OCI-LY1 (cell line): ENCODE measurements around the gene BICD1.

Experiments used
- H2AFZ ChIP-seq: fragments of 200-600 bp; sonication (generic), shearing (Covaris generic); 2 replicates; pipeline ENCODE4 v1.6.0; 2014; ENCODE audit warnings: antibody characterized with exemption, mild to moderate bottlenecking, low read length
- H3F3A ChIP-seq: fragments of 200-600 bp; sonication (generic), shearing (Covaris generic); 2 replicates; pipeline ENCODE4 v1.6.0; 2014; ENCODE audit warnings: mild to moderate bottlenecking, antibody characterized with exemption, low read length, moderate library complexity; ENCODE audit not compliant: insufficient read depth
- H3K27ac ChIP-seq: fragments of 200-600 bp; sonication (generic); 2 replicates; pipeline ENCODE4 v1.5.1; 2014; ENCODE audit warnings: low read length, mixed run types, mild to moderate bottlenecking, low read depth; ENCODE audit not compliant: poor library complexity, severe bottlenecking
- H3K27me3 ChIP-seq: fragments of 200-600 bp; sonication (generic); 2 replicates; pipeline ENCODE4 v1.6.0; 2014; ENCODE audit warnings: antibody characterized with exemption, mild to moderate bottlenecking, low read length, moderate library complexity; ENCODE audit not compliant: insufficient read depth
- H3K36me3 ChIP-seq: fragments of 200-600 bp; sonication (generic); 2 replicates; pipeline ENCODE4 v1.6.1; 2014; ENCODE audit warnings: mild to moderate bottlenecking, antibody characterized with exemption, low read length, moderate library complexity, mixed read lengths; ENCODE audit not compliant: insufficient read depth
- H3K4me1 ChIP-seq: fragments of 200-600 bp; sonication (generic); 2 replicates; pipeline ENCODE4 v1.5.1; 2014; ENCODE audit warnings: mild to moderate bottlenecking, low read length, moderate library complexity; ENCODE audit not compliant: insufficient read depth, severe bottlenecking
- H3K4me2 ChIP-seq: fragments of 200-600 bp; sonication (generic), shearing (Covaris generic); 2 replicates; pipeline ENCODE4 v1.6.1; 2014; ENCODE audit warnings: low read length
- H3K4me3 ChIP-seq: fragments of 200-600 bp; sonication (generic); 2 replicates; pipeline ENCODE4 v1.5.1; 2014; ENCODE audit warnings: low read length, low read depth, mild to moderate bottlenecking, mixed read lengths; ENCODE audit not compliant: poor library complexity, severe bottlenecking
- H3K79me2 ChIP-seq: fragments of 200-600 bp; shearing (Covaris generic); 2 replicates; pipeline ENCODE4 v1.6.1; 2016; ENCODE audit warnings: mixed run types, low read length, mixed read lengths; ENCODE audit not compliant: insufficient read depth
- H3K9ac ChIP-seq: fragments of 200-600 bp; sonication (generic), shearing (Covaris generic); 2 replicates; pipeline ENCODE4 v1.6.1; 2014; ENCODE audit warnings: mild to moderate bottlenecking, low read length, mixed read lengths
- H3K9me2 ChIP-seq: fragments of 200-600 bp; sonication (generic), shearing (Covaris generic); 2 replicates; pipeline ENCODE4 v1.6.1; 2014; ENCODE audit warnings: low read depth, mild to moderate bottlenecking, low read length, mixed read lengths
- H3K9me3 ChIP-seq: fragments of 200-600 bp; shearing (Covaris generic); 2 replicates; pipeline ENCODE4 v1.6.1; 2014; ENCODE audit warnings: low read length, mixed read lengths
- H4K20me1 ChIP-seq: fragments of 200-600 bp; sonication (generic), shearing (Covaris generic); 2 replicates; pipeline ENCODE4 v1.6.0; 2016; ENCODE audit warnings: mild to moderate bottlenecking, low read length; ENCODE audit not compliant: insufficient read depth
- CTCF ChIP-seq: fragments of 200-600 bp; sonication (generic), shearing (Covaris generic); IDR thresholded peaks from 2 replicates; pipeline ENCODE4 v1.5.1; 2017; ENCODE audit warnings: mild to moderate bottlenecking, antibody characterized with exemption, low read length, moderate library complexity, mixed read lengths
- EZH2 ChIP-seq: fragments of 200-600 bp; sonication (generic), shearing (Covaris generic); IDR thresholded peaks from 2 replicates; pipeline ENCODE4 v1.8.0; 2017; ENCODE audit warnings: borderline replicate concordance, mixed run types, mild to moderate bottlenecking, antibody characterized with exemption, low read length, moderate library complexity, mixed read lengths

BICD1 gene

DNA sequence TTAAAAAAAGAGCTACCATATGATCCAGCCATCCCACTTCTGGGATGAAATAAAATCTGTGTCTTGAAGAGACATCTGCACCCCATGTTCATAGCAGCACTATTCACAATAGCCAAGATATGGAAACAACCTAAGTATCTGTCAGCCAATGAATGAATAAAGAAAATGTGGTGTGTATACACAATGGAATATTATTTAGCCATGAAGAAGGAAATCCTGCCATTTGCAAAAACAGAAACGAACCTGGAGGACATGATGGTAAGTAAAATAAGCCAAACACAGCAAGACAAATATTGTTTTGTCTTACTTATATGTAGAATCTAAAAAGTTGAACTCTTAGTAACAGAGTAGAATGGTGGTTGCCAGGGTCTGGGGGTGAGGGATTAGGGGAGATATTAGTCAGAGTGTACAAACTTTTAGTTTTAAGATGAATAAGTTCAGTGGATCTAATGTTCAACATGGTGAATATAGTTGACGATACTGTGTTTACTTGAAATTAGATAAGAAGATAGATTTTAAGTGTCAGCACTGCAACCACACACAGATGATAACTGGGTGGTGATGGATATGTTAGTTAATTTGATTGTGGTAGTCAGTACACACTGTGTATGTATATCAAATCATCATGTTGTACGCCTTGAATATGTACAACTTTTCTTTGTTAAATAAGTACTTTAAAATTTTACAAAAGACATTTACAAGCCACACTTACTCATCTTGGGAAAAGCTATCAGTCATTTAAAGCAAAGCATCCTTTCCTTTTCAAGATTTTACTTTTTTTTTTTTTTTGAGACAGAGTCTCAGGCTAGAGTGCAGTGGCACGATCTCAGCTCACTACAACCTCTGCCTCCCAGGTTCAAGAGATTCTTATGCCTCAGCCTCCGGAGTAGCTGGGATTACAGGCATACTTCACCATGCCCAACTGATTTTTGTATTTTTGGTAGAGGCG is 89.9 kb downstream of the BICD1 start:
- Histone ChIP-seq H3K9me2 (no peaks in the 10 kb centered on the region), H3K9ac (no peak overlapping the region), H3K4me1 (no peaks in the 10 kb centered on the region), H3K4me3 (no peak overlapping the region), H2AFZ (no peak overlapping the region), H3K27me3 (no peaks in the 10 kb centered on the region), H3F3A (no peaks in the 10 kb centered on the region; the same call in 1 of the 2 replicates), H3K27ac (no peak overlapping the region), H4K20me1 (no peaks in the 10 kb centered on the region), H3K4me2 (no peak overlapping the region), H3K79me2 (no peaks in the 10 kb centered on the region), H3K9me3 (peaks cover 15% of the 10 kb centered on the region), H3K36me3 (peaks cover 20% of the 10 kb centered on the region)
- TF ChIP-seq CTCF (no peak), EZH2 (no peak)

DNA sequence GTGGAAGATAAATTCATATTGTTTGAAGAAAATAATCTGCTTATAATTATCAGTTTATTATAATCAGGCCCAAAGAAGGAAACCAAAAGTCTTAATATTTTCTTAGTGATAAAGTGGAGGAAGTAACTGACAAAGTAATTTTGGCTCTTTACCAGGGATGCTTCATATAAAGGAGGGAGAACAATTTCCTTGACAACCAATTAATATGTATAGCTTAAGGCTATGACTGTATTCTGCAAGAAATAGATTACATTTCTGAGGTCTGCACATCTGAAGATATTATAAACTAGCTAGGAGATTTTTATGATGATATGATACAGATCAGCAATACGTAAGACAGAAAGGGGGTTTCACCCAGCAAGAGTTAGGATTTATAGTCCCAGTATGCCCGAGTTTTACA is 90.8 kb downstream of the BICD1 start:
- Histone ChIP-seq H3K36me3 (peaks cover 20% of the 10 kb centered on the region), H3K4me2 (no peak overlapping the region), H3K27me3 (no peaks in the 10 kb centered on the region), H3K9me2 (no peaks in the 10 kb centered on the region), H3K9ac (no peak overlapping the region), H3F3A (no peaks in the 10 kb centered on the region; the same call in 1 of the 2 replicates), H3K4me3 (no peak overlapping the region), H4K20me1 (no peaks in the 10 kb centered on the region), H3K9me3 (peaks cover 15% of the 10 kb centered on the region), H3K79me2 (no peaks in the 10 kb centered on the region), H3K4me1 (no peaks in the 10 kb centered on the region), H3K27ac (no peak overlapping the region), H2AFZ (no peak overlapping the region)
- TF ChIP-seq CTCF (no peak), EZH2 (no peak)

GRCh38 chr12:32198555-32198954 is 91.9 kb downstream of the BICD1 start:
- Histone ChIP-seq H3K4me2 (no peak overlapping the region), H4K20me1 (no peaks in the 10 kb centered on the region), H2AFZ (no peak overlapping the region), H3F3A (no peaks in the 10 kb centered on the region; the same call in 1 of the 2 replicates), H3K27me3 (no peaks in the 10 kb centered on the region), H3K9ac (no peak overlapping the region), H3K27ac (no peak overlapping the region), H3K79me2 (no peaks in the 10 kb centered on the region), H3K36me3 (peaks cover 15% of the 10 kb centered on the region; the same call in 1 of the 2 replicates), H3K4me3 (no peak overlapping the region), H3K9me3 (peaks cover 15% of the 10 kb centered on the region), H3K9me2 (no peaks in the 10 kb centered on the region), H3K4me1 (no peaks in the 10 kb centered on the region)
- TF ChIP-seq CTCF (no peak), EZH2 (no peak)
